Fibroblast of lung (primary cell): ENCODE data around the gene CD3G.
A peak's percentile ranks its signal among the peaks of the same experiment; 100 is the strongest.

Experiments
- EZH2 ChIP-seq: IDR thresholded peaks from 2 replicates; pipeline ENCODE4 v1.5.1; 2012; ENCODE audit warnings: low read length, control low read depth, mild to moderate bottlenecking; ENCODE audit errors: missing control alignments
- TF ChIP-seq, protein P1 (sequence below), 2 donors: IDR thresholded peaks in 1 of 2; conservative IDR thresholded peaks in 1 of 2; 1 replicate in 1 of 2; 2 replicates in 1 of 2; pipeline ENCODE4 v1.5.1; 2011 to 2012; ENCODE audit warnings: low read length in 2 of 2, control low read depth in 1 of 2, inconsistent platforms in 1 of 2, low read depth in 1 of 2, mild to moderate bottlenecking in 1 of 2

DNA sequence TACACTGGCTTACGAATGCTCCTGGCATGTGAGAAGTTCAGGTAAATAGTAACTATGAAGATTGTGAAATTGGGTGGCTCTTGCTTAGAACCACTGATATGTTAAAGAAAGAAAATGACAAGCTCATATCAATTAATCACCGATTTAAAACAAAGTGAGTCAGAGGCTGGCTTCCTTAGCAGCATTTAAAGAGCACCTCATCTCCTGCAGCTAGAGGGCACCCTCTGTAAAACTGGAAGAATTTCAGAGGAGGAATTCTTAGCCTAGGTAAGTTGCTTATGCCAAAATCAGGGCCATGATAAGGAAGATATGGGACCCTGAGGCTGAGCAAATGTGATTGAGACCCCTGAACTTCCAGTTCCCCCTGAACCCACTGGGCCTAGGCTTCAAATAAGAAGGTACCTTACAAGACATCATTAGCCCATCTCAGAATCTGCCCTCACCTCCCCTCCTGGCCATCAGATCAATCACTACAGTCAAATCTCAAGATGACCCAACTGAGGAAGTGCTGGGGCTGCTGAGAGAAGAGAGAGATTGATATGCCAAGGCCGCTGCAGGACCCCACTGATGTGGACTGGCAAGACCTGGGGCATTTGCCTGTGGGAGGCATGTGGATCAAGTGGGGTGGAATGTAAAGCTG, 48.2 kb upstream of the CD3G start:
- TF ChIP-seq, protein P1, sequence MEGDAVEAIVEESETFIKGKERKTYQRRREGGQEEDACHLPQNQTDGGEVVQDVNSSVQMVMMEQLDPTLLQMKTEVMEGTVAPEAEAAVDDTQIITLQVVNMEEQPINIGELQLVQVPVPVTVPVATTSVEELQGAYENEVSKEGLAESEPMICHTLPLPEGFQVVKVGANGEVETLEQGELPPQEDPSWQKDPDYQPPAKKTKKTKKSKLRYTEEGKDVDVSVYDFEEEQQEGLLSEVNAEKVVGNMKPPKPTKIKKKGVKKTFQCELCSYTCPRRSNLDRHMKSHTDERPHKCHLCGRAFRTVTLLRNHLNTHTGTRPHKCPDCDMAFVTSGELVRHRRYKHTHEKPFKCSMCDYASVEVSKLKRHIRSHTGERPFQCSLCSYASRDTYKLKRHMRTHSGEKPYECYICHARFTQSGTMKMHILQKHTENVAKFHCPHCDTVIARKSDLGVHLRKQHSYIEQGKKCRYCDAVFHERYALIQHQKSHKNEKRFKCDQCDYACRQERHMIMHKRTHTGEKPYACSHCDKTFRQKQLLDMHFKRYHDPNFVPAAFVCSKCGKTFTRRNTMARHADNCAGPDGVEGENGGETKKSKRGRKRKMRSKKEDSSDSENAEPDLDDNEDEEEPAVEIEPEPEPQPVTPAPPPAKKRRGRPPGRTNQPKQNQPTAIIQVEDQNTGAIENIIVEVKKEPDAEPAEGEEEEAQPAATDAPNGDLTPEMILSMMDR (conservative IDR thresholded peaks at IDR 0.05 in 1 of 2, IDR thresholded peaks at IDR 0.05 in 1 of 2; ENCODE audit: low read depth in 1 of 2, low read length in 2 of 2): peak; percentile 29 to 42
- no peak for TF ChIP-seq EZH2
